ENCODE measurements around the gene ZFPM1.

DNA sequence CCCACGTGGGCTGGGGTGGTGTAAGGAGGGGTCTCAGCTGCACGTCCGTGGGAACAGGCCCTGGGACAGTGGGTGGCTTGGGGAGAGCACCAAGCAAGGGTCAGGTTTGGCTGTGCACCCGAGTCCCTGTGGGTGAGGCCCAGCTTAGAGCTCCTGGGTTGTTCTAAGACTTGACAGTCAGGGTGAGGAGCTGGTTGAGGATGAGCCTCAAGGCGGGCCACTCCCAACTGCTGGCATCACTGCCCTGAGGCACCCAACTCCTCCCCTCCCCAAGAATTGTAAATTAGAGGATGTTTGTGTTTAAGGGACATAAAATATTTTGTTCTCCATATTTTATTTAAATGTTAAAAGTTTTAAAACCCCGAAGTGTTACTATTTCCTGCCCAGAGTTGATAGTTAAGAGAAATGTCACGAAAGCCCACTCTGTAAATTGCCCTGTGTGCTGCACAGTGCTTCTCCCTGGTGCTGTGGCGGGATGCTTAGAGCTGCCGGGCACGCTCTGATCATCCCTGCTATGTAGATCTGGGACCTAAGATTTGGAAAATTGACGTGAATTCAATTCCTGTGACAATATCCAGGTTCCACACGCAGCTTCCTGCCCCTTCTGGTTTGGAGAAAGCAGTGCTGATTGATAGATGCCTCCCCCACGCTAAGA is 133.0 kb downstream of the ZFPM1 start:
- TF ChIP-seq YY1 (IDR thresholded peaks at IDR 0.05; ENCODE audit: low read depth) (no peak), CREB1 (IDR thresholded peaks at IDR 0.05; ENCODE audit: low read depth) (no peak), EP300 (IDR thresholded peaks at IDR 0.05; ENCODE audit: borderline replicate concordance) (no peak)
